ENCODE results near the gene PUS7.

- TF ChIP-seq, protein P1, sequence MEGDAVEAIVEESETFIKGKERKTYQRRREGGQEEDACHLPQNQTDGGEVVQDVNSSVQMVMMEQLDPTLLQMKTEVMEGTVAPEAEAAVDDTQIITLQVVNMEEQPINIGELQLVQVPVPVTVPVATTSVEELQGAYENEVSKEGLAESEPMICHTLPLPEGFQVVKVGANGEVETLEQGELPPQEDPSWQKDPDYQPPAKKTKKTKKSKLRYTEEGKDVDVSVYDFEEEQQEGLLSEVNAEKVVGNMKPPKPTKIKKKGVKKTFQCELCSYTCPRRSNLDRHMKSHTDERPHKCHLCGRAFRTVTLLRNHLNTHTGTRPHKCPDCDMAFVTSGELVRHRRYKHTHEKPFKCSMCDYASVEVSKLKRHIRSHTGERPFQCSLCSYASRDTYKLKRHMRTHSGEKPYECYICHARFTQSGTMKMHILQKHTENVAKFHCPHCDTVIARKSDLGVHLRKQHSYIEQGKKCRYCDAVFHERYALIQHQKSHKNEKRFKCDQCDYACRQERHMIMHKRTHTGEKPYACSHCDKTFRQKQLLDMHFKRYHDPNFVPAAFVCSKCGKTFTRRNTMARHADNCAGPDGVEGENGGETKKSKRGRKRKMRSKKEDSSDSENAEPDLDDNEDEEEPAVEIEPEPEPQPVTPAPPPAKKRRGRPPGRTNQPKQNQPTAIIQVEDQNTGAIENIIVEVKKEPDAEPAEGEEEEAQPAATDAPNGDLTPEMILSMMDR (IDR thresholded peaks at IDR 0.05): no peak
- TF ChIP-seq POLR2A (IDR thresholded peaks at IDR 0.05): no peak
Observed at GRCh38 chr7:105439174-105439893, 82.7 kb downstream of the PUS7 start.
